Left ventricle myocardium superior (tissue), 1 donor: ENCODE measurements around the gene PDGFD. TPM values are rescaled to one million over a fixed set of nuclear protein-coding genes. Genes with fewer than 3 reads are reported as not detected.

ENCODE experiments used
- ATAC-seq: fragments of 200-7000 bp; cut with Tn5 transposase; one replicate; pipeline ENCODE4 v1.9.1; 2020; ENCODE audit warnings: mild to moderate bottlenecking, moderate library complexity
- DNase-seq: peaks from one replicate; pipeline ENCODE4 v3.0.0-alpha.2; 2020
- intact Hi-C: fragments of 100-400 bp; cut with micrococcal nuclease; formaldehyde crosslinking; loops from one replicate; pipeline ENCODE4 v1.11.0; 2022
- total RNA-seq: library from RNA; stranded (reverse); fragmentation: NEBNext Ultra II Directional; extraction: Animal tissue kit (Norgen Biotek cat#: 25700); gene quantifications from one replicate; pipeline ENCODE4 v1.2.1, GENCODE V29; 2021
- donor health status: DM: no; HTN: yes; CAD: no; lungs with severe emphysema.

Gene PDGFD
- total RNA-seq, 1 donor from 2014 or later: 9.8 TPM

GRCh38 chr11:103944251-103944940 lies 219.6 kb downstream of the PDGFD start:
- intact Hi-C loops: no loop called here
- DNase-seq (no peak), ATAC-seq (no peak)

DNA sequence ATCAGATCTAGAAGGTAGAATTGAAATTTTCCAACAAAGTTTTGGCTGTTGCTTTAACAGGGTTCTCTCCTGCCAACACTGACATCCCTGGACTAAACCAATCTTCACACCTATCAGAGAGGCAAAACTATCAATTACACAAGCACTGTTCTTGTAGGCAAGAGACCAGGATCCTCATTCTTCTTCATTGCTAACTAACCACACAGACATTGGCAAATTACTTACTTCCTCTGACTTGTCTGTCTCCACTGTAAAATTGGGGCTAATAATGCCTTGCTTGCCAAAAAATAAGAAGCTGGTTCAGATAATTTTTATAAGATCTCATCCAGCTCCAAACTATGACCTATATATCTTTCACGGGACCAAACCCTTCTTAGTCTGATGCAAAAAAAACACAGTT lies 221.3 kb downstream of the PDGFD start:
- intact Hi-C loops: no loop called here
- DNase-seq (no peak), ATAC-seq (no peak)

DNA sequence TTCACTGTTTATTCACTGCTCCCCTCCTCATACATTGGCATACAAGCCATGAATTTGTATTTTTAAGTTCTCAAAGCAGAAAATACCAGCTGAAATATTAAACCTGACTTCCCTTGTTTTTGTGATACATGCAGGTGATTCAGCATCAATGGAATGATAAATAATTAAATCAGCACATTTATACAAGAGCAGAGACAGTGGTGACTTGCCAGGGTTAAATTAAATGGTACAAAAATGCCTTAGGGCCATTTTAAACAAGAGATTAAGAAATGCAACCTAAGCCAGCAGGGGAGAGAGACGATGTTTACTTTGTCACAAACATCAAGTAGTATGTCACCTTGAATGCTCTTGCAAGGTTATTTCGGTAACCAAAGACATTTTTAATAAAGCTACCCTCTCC lies 223.4 kb downstream of the PDGFD start:
- DNase-seq (no peak), ATAC-seq (no peak)
- intact Hi-C loops: no loop called here

GRCh38 chr11:103939694-103940093 lies 224.3 kb downstream of the PDGFD start:
- no peak for DNase-seq
- intact Hi-C loops: no loop called here
- ATAC-seq: no peak

DNA sequence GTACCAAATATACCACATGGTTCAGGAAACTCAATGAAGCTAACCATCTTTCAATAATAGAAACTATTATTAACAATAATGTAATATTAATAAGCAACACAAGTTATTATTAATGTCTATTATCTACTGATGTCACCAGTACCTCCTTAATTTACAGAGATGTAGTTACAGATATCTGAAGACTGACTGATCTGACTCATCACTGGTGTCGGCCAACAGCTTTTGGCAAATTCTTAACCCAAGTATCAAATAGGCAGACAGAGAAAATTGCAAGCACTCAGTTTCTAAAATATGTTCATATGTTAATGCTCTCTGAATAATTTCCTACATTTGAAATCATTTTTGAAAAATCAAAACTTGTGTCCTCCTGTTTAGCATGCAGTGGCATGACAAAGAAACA lies 227.9 kb downstream of the PDGFD start:
- intact Hi-C loops: no loop called here
- DNase-seq (no peak), ATAC-seq (no peak)

DNA sequence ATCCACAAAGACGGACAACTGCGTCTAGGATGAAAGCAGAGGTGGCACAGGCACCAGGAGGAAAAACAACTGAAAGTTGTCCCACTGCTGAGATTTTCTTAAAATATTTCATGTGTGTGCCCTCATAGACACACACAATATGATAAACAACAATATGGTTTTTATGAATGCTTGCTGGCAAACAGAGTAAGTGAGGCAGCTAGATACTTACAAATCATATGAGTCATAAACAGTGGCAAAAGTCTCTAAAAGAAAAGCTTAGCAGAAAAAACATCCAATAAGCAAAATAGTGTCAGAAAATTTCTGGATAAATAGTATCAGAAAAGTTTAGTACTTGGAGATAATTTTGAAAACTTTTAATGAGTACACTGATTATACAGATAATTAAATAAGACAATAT lies 228.7 kb downstream of the PDGFD start:
- intact Hi-C loops: no loop called here
- no peak for ATAC-seq
- no peak for DNase-seq

DNA sequence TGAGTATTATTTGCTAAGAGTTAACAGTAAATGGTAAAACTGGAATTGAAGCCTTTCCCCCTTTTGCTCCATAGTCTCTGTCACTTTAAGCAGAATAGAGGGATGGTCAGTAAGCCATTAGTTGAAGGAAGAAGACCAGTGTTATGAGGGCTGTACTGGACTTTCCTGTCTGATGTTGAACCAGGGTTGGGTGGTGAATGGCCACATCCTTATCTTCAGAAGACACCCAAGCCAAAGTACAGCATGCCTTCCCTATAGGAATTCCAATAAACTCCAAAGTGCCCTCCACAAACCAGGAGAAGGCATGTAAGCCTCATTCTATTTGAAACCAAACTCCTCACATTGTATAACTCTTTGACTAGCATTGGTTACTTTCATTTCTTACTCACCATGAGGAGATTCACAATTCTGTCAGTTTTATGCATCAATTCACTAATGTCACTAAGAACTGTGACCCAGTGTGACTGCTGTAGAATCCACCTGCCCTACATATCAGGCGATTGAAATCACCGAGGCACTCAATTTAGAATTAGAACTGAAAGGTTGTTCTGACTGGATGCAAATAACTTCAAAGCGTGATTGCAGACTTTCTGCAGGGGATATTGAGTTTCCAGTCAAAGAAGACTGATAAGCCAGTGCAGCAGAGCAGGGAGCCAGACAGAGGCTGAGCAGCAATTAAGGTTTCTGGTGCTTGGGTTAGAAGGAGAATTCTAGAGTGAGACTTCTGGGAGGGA lies 234.6 kb downstream of the PDGFD start:
- intact Hi-C loops: no loop called here
- no peak for DNase-seq
- no peak for ATAC-seq

DNA sequence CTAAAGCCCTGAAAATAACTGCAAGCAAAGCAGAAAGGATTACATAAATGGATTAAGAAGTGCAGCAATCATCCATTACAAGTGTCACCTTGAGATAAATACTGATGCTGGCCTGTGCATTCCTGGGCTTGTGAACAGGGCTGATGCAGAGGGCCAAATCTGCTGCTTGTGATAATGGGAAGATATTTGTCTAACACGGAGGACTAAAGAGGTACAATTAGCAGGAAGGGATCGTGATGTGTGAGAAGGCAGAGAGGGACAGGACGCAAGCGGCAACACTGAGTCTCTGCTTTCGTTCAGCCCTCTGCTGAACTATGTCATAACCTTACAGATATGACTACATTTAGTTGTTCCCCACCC lies 235.2 kb downstream of the PDGFD start:
- DNase-seq: no peak
- intact Hi-C loops: no loop called here
- peak; percentile 21 for ATAC-seq

DNA sequence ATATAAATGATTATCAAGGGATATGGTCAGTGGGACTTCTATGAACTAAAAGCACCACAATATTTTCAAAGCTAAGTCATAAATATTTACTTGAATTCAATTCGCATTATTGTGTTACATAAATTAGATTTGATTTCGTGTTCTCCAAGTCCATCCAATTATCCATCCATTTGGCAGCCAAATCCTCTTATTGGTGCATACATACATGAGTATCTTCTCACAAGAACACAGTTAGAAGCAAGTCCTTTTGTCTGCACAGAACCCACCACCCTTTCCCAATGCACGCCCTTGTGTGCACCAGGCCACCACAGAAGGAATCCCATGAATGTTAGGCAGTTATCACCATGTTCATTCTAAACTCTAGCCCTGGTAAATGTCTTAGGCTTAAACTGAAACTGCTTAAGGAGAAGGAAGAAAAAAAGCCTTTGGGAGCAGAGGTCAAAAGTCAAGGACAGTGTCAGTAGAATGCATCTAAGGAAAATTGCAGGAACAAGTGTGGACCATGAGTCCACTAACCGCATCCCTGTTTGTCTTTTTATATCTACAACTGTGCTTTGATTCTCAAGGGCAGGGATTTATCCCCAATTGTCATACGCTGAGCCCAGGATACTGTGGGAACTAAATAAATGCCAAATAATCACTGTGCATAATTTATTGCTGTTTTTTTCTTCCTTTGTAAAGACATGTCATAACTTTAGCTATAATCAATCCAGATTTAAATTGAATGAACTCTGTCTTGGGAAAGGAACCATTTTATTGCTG lies 235.7 kb downstream of the PDGFD start:
- intact Hi-C loops: no loop called here
- DNase-seq (no peak), ATAC-seq (no peak)

GRCh38 chr11:103927535-103927934 lies 236.4 kb downstream of the PDGFD start:
- ATAC-seq: peak; percentile 59
- no peak for DNase-seq
- intact Hi-C loops: no loop called here

- intact Hi-C loops: no loop called here
- no peak for ATAC-seq
Measured at GRCh38 chr11:103926990-103927389, 237.0 kb downstream of the PDGFD start.

GRCh38 chr11:103924166-103925013 lies 239.6 kb downstream of the PDGFD start:
- intact Hi-C loops: no loop called here
- ATAC-seq: no peak
- no peak for DNase-seq

More at GRCh38 chr11:103926990-103927389, 237.0 kb downstream of the PDGFD start:
- DNase-seq: no peak

DNA sequence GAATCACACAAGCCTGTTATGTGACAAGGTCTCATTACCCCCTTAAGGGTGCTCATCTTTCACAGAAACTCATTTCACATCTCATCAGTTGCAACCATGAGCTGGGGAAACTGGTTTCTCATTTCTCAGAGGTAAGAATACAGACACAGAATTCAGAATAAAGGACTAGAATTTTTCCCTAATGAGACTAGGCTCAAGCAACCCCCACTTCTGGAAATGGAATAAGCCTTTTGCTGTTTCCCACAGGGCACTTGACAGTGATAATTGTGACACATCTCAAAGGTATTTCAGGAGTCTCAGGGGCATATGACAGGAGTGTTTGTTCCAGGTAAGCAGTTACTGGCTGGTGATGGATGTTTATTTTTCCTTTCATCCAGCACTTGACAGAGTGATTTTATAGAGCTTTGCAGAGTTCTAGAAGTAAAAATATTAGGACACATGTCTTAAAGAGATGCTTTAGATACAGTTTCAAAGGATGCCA lies 240.5 kb downstream of the PDGFD start:
- no peak for DNase-seq
- intact Hi-C loops: no loop called here
- ATAC-seq: no peak

- DNase-seq (no peak), ATAC-seq (no peak)
- intact Hi-C loops: no loop called here
Measured at GRCh38 chr11:103920933-103921332, 243.0 kb downstream of the PDGFD start.

DNA sequence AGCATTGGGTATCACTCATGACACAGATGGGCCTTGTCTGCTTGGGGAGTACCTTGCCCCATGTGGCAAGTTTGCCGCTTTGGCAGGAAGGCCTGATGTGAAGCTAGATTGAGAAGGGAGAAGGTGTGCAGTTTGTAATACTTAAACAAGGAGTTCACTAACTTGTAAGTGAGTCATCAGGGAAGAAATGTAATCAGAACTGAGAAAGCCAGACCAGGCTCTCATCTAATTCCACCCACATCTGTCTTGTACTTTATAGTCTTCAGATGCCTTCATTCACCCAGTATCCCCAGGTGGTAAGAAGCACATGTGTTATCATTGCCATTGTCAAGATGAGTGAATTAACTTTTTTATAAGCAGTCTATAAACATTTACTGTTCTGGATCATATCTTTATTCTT lies 243.5 kb downstream of the PDGFD start:
- intact Hi-C loops: no loop called here
- no peak for DNase-seq
- no peak for ATAC-seq

GRCh38 chr11:103910721-103911120 lies 253.2 kb downstream of the PDGFD start:
- DNase-seq (no peak), ATAC-seq (no peak)
- intact Hi-C loops: no loop called here

- ATAC-seq (peak; percentile 32), DNase-seq (no peak)
- intact Hi-C loops: no loop called here
Measured at GRCh38 chr11:103907548-103908455, 256.1 kb downstream of the PDGFD start.

DNA sequence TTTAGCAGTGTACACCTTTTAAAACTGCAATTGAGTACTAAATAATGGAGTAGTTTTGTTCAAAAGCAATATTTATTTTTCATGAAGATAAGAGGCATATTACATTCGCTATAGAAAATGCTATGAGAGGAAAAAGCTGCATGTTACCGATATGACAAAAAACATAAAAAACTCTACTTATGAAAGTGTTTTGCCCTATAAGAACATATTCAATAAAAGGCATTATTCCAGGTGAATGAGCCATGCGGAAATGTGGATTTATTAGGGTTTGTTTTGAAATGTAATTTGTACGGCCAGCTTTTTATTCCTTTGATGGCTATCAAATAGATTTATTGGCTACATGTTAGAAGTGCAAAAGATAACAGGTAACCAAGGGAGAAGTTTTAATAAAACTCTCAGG lies 256.8 kb downstream of the PDGFD start:
- no peak for DNase-seq
- intact Hi-C loops: no loop called here
- no peak for ATAC-seq
